Measurements from ENCODE around the gene PPFIA1. TPM values are rescaled to one million over a fixed set of nuclear protein-coding genes. Genes with fewer than 3 reads are reported as not detected.

The PPFIA1 gene
- polyA plus RNA-seq, 1 experiment, result 62.7 TPM

DNA sequence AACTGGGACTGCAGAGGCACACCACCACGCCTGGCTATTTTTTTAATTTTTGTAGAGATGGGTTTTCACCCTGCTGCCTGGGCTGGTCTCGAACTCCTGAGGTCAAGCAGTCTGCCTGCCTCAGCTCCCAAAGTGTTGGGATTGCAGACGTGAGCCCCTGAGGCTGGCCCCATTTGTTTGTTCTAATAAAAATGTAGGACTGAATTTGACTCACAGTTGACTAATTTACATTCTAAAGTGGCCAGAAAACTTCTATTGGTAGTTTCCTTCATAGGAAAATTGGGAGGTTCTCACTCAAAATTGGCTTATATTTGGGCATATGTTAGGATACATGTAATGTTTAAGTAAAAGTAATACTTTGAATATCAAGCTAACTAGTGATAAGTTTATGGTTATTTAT lies 35.0 kb downstream of the PPFIA1 start:
- Histone ChIP-seq H3K27me3 (ENCODE audit: control insufficient read depth, insufficient read depth, low read length) (no peaks in the 10 kb centered on the region), H3K36me3 (ENCODE audit: control insufficient read depth, insufficient read depth, low read length) (peaks cover 2% of the 10 kb centered on the region), H3K4me3 (ENCODE audit: low read depth, low read length) (no peak overlapping the region)
- DNase-seq (ENCODE audit: low read depth), result no peak
- TF ChIP-seq, protein P1, sequence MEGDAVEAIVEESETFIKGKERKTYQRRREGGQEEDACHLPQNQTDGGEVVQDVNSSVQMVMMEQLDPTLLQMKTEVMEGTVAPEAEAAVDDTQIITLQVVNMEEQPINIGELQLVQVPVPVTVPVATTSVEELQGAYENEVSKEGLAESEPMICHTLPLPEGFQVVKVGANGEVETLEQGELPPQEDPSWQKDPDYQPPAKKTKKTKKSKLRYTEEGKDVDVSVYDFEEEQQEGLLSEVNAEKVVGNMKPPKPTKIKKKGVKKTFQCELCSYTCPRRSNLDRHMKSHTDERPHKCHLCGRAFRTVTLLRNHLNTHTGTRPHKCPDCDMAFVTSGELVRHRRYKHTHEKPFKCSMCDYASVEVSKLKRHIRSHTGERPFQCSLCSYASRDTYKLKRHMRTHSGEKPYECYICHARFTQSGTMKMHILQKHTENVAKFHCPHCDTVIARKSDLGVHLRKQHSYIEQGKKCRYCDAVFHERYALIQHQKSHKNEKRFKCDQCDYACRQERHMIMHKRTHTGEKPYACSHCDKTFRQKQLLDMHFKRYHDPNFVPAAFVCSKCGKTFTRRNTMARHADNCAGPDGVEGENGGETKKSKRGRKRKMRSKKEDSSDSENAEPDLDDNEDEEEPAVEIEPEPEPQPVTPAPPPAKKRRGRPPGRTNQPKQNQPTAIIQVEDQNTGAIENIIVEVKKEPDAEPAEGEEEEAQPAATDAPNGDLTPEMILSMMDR (IDR thresholded peaks at IDR 0.05; ENCODE audit: insufficient read depth, low read depth, low read length), result no peak
- POLR2A ChIA-PET, result no interaction called here
- CTCF ChIA-PET, result no interaction called here

DNA sequence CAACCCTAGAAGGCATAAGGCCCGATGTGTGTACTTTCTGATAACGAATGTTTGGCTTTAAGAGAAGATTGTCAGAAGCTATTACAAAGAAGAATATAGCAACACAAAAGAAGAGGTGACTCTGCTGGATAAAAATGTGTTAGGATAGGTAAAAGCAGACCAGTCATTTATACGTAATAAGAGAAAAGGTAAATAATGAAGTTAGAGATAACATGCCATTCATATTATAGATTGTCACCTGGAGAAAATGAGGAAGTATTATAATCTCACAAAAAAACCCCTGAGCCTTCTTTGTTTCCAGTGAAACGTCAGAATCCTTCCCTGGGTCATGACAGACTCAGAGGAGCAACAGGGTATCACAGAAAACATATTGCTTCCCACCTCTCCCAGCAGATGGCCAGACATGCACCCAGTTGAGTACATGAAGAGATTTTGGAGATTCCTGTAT lies 36.1 kb downstream of the PPFIA1 start:
- Histone ChIP-seq H3K36me3 (ENCODE audit: control insufficient read depth, insufficient read depth, low read length) (peaks cover 2% of the 10 kb centered on the region; the same call in 1 of the 2 replicates), H3K27me3 (ENCODE audit: control insufficient read depth, insufficient read depth, low read length) (no peaks in the 10 kb centered on the region), H3K4me3 (ENCODE audit: low read depth, low read length) (no peak overlapping the region)
- CTCF ChIA-PET, result no interaction called here
- TF ChIP-seq, protein P1 (IDR thresholded peaks at IDR 0.05; ENCODE audit: insufficient read depth, low read depth, low read length), result no peak
- POLR2A ChIA-PET, result no interaction called here
- DNase-seq (ENCODE audit: low read depth), result no peak

DNA sequence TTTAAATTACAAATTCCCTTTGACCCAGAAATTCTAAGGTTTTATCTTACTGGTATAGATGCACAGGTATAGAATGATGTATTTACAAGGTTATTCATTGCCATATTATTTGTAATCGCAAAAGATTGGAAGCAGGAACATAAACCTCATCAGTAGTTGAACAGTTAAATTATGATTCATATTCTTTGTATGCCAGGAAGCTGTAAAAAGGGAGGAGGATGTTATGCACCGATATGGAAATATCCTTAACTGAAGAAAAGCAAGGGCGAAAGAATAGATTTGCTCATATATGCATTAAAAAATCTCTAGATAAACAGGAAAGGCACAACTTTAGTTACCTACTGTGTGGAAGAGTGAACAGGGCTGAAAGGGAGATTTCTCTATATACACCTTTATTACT lies 36.7 kb downstream of the PPFIA1 start:
- POLR2A ChIA-PET, result no interaction called here
- CTCF ChIA-PET, result no interaction called here
- no peak for DNase-seq (ENCODE audit: low read depth)
- Histone ChIP-seq H3K4me3 (ENCODE audit: low read depth, low read length) (no peak overlapping the region), H3K36me3 (ENCODE audit: control insufficient read depth, insufficient read depth, low read length) (no peaks in the 10 kb centered on the region), H3K27me3 (ENCODE audit: control insufficient read depth, insufficient read depth, low read length) (no peaks in the 10 kb centered on the region)
- TF ChIP-seq, protein P1 (IDR thresholded peaks at IDR 0.05; ENCODE audit: insufficient read depth, low read depth, low read length), result no peak

DNA sequence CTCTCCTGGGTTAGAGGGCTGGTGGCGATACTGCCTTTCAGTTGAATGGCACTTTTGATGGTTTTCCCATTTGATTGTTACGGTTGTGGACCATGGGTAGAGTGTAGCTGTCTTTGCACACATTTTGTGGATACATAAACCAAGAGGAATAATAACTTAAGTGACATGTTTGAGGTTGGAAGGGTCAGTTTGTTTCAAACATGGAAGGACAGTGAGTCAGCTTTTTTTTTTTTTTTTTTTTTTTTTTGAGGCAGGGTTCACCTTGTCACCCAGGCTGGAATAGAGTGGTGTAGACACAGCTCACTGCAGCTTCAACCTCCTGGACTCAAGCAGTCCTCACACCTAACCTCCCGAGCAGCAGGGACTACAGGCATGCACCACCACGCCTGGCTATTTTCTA lies 41.1 kb downstream of the PPFIA1 start:
- DNase-seq (ENCODE audit: low read depth), result no peak
- Histone ChIP-seq H3K27me3 (ENCODE audit: control insufficient read depth, insufficient read depth, low read length) (no peaks in the 10 kb centered on the region), H3K4me3 (ENCODE audit: low read depth, low read length) (no peak overlapping the region), H3K36me3 (ENCODE audit: control insufficient read depth, insufficient read depth, low read length) (no peaks in the 10 kb centered on the region)
- ChIA-PET POLR2A (interaction anchor here (0.6 kb wide), 1 partner anchor 21 kb away, joined by 8 read pairs; no protein-coding TSS in a partner anchor), CTCF (no interaction called here)
- TF ChIP-seq, protein P1 (IDR thresholded peaks at IDR 0.05; ENCODE audit: insufficient read depth, low read depth, low read length), result no peak

DNA sequence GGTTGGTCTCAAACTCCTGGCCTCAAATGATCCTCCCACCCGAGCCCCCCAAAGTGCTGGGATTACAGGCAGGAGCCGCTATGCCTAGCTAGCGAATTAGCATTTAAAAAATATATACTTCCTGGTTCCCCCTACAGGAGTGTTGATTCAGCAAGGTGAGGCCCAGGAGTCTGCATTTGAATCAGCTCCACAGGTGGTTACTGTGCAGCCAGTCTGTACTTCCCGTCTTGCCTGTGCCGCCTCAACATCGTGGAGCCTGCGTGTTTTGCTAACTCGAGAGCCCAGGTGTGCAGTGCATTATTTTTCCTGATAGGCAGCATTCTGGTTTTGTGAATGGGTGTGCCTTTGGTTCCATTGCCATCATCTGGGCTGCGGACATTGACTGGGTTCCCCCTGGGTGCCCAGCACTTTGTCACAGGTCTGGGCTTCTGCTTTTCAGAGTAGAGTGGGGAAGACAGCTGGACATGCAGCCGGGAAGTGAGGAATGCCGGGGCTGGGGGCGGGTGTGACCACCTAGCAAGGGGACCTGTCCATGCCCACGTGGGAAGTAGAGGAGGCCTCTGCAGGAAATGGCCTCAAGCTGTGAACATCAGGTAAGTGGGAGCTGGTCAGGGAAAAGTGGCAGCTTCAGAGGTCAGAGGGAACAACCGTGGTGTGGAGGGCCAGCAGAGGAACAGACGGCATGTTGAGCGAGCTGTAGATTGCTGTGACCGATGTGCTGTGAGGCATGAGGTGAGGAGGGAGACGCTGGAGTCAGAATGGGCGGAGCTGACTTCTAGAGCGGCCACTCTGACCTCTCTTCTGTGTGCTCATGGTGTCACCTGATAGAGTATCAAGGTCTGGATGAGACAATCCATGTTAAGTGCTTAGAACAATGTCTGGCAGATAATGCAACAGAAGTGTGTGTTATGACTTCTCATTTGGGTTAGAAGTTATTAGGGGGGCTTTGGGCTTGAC lies 42.2 kb downstream of the PPFIA1 start:
- Histone ChIP-seq H3K4me3 (ENCODE audit: low read depth, low read length) (no peak overlapping the region), H3K36me3 (ENCODE audit: control insufficient read depth, insufficient read depth, low read length) (no peaks in the 10 kb centered on the region), H3K27me3 (ENCODE audit: control insufficient read depth, insufficient read depth, low read length) (no peaks in the 10 kb centered on the region)
- CTCF ChIA-PET, result interaction anchor here (0.5 kb wide), 1 partner anchor 26 kb away, joined by 3 read pairs; no protein-coding TSS in a partner anchor
- TF ChIP-seq, protein P1 (IDR thresholded peaks at IDR 0.05; ENCODE audit: insufficient read depth, low read depth, low read length), result no peak
- POLR2A ChIA-PET, result no interaction called here
- no peak for DNase-seq (ENCODE audit: low read depth)
